GM12878 (cell line): ENCODE results near the gene PEAR1. TPM values are rescaled to one million over a fixed set of nuclear protein-coding genes. Genes with fewer than 3 reads are reported as not detected.

ENCODE experiments used
- ATAC-seq: fragments of 200-7000 bp; cut with Tn5 transposase; 3 replicates; pipeline ENCODE4 v1.9.1; 2020; ENCODE audit warnings: mild to moderate bottlenecking, moderate library complexity
- BruUV-seq: library from RNA; stranded (reverse); fragments of 400-500 nt; replicated peaks from 2 replicates; lab custom pipeline; 2021; lab: Mats Ljungman, UMichigan
- CTCF ChIA-PET: fragments of 300-600 bp; sonication (Branson Sonifier 250); formaldehyde crosslinking; extraction: SDS; loops from one replicate; lab custom pipeline; 2021; ENCODE audit warnings: inconsistent platforms; lab: Yijun Ruan, JAX
- POLR2A ChIA-PET: fragments of 350-600 bp; formaldehyde crosslinking; extraction: SDS; loops from one replicate; lab custom pipeline; 2021; ENCODE audit warnings: inconsistent platforms; lab: Charles Lee
- RAD21 ChIA-PET: fragments of 300-600 bp; sonication (Branson Sonifier 250); formaldehyde crosslinking; loops from one replicate; lab custom pipeline; 2023; ENCODE audit warnings: antibody characterized with exemption; ENCODE audit not compliant: unreplicated experiment; lab: Charles Lee
- SMC1A ChIA-PET: fragments of 300-600 bp; sonication (Branson Sonifier 250); formaldehyde crosslinking; loops from one replicate; lab custom pipeline; 2023; ENCODE audit not compliant: unreplicated experiment, uncharacterized antibody; lab: Charles Lee
- DNase-seq: peaks from one replicate; pipeline ENCODE4 v3.0.0-alpha.2; 2011; ENCODE audit warnings: low read depth, low spot score
- FAIRE-seq: peaks from 3 replicates; lab custom pipeline; 2011; peaks lifted over from hg19 to GRCh38; lab: Jason Lieb, UNC
- H2AFZ ChIP-seq: 2 replicates; pipeline ENCODE4 v1.6.0; 2011; ENCODE audit warnings: low read depth, low read length, control low read depth; ENCODE audit not compliant: control insufficient read depth
- H3K27ac ChIP-seq: 2 replicates; pipeline ENCODE4 v1.5.1; 2011; ENCODE audit warnings: control low read depth; ENCODE audit not compliant: control insufficient read depth, insufficient read depth
- H3K27me3 ChIP-seq, 2 experiments: replicated peaks in 1 of 2; 2 replicates each; pipeline versions ENCODE4 v1.6.0 to v1.6.1; 2011; ENCODE audit warnings: low read length in 1 of 2; ENCODE audit not compliant: control insufficient read depth in 2 of 2, insufficient read depth in 2 of 2
- H3K36me3 ChIP-seq, 2 experiments: 2 replicates each; pipeline ENCODE4 v1.5.1; 2011; ENCODE audit warnings: low read length in 1 of 2; ENCODE audit not compliant: control insufficient read depth in 2 of 2, insufficient read depth in 2 of 2
- H3K4me1 ChIP-seq: 2 replicates; pipeline ENCODE4 v1.6.1; 2011; ENCODE audit warnings: mild to moderate bottlenecking, low read length, moderate library complexity, mixed read lengths; ENCODE audit not compliant: control insufficient read depth, insufficient read depth
- H3K4me2 ChIP-seq: 2 replicates; pipeline ENCODE4 v1.6.0; 2011; ENCODE audit warnings: control low read depth; ENCODE audit not compliant: control insufficient read depth, insufficient read depth
- H3K4me3 ChIP-seq: fragments of 200-600 bp; sonication (generic); 2 replicates; pipeline ENCODE4 v1.5.1; 2016
- H3K79me2 ChIP-seq: 2 replicates; pipeline ENCODE4 v1.6.0; 2011; ENCODE audit warnings: low read length; ENCODE audit not compliant: control insufficient read depth, insufficient read depth
- H3K9ac ChIP-seq: 2 replicates; pipeline ENCODE4 v1.8.0; 2011; ENCODE audit warnings: low read length, control low read depth, mixed read lengths; ENCODE audit not compliant: control insufficient read depth, insufficient read depth
- H3K9me3 ChIP-seq: replicated peaks from 3 replicates; pipeline ENCODE4 v1.5.1; 2011; ENCODE audit warnings: mild to moderate bottlenecking, low read length; ENCODE audit not compliant: control insufficient read depth, insufficient read depth
- H4K20me1 ChIP-seq: 2 replicates; pipeline ENCODE4 v1.6.0; 2011; ENCODE audit not compliant: control insufficient read depth, insufficient read depth
- CTCF ChIP-seq, 3 experiments: IDR thresholded peaks in 2 of 3; conservative IDR thresholded peaks in 1 of 3; 2 replicates each; pipeline ENCODE4 v1.5.1; 2011; ENCODE audit warnings: low read depth in 3 of 3, low read length in 3 of 3, mild to moderate bottlenecking in 3 of 3, control low read depth in 2 of 3, moderate library complexity in 2 of 3, inconsistent platforms in 1 of 3, mixed read lengths in 1 of 3; ENCODE audit not compliant: control insufficient read depth in 2 of 3, insufficient read depth in 1 of 3; ENCODE audit errors: extremely low read depth in 1 of 3
- E2F8 ChIP-seq: fragments of 450-650 bp; IDR thresholded peaks from 2 replicates; pipeline ENCODE4 v1.6.1; 2018; ENCODE audit warnings: mild to moderate bottlenecking, low read depth, moderate library complexity; ENCODE audit not compliant: partially characterized antibody
- EZH2 ChIP-seq: IDR thresholded peaks from 2 replicates; pipeline ENCODE4 v1.6.1; 2012; ENCODE audit warnings: low read depth, mild to moderate bottlenecking, control low read depth, inconsistent platforms, low read length, borderline replicate concordance; ENCODE audit not compliant: control insufficient read depth
- MTA2 ChIP-seq: fragments of 450-650 bp; IDR thresholded peaks from 2 replicates; pipeline ENCODE4 v1.6.1; 2016; ENCODE audit warnings: low read depth, mild to moderate bottlenecking, moderate library complexity
- NFYB ChIP-seq: IDR thresholded peaks from 2 replicates; pipeline ENCODE4 v1.6.1; 2011; ENCODE audit warnings: low read depth, mild to moderate bottlenecking, low read length, improper control_type of control experiment, moderate library complexity; ENCODE audit not compliant: insufficient read depth
- NR2C1 ChIP-seq: fragments of 450-650 bp; IDR thresholded peaks from 2 replicates; pipeline ENCODE4 v1.6.1; 2017; ENCODE audit warnings: antibody characterized with exemption, mild to moderate bottlenecking, moderate library complexity
- PML ChIP-seq: IDR thresholded peaks from 2 replicates; pipeline ENCODE4 v1.6.1; 2012; ENCODE audit warnings: low read length, inconsistent platforms
- POLR2A ChIP-seq: IDR thresholded peaks from 2 replicates; pipeline ENCODE4 v1.6.1; 2011; ENCODE audit warnings: low read depth, mild to moderate bottlenecking, low read length
- RAD21 ChIP-seq: IDR thresholded peaks from 2 replicates; pipeline ENCODE4 v1.6.1; 2011; ENCODE audit warnings: mild to moderate bottlenecking, low read depth, low read length, moderate library complexity; ENCODE audit not compliant: insufficient read depth
- RUNX3 ChIP-seq: IDR thresholded peaks from 2 replicates; pipeline ENCODE4 v1.6.1; 2012; ENCODE audit warnings: low read length, inconsistent platforms
- SUZ12 ChIP-seq: fragments of 200-600 bp; sonication (generic); IDR thresholded peaks from one replicate; pipeline ENCODE4 v1.6.1; 2018; ENCODE audit warnings: antibody characterized with exemption, mild to moderate bottlenecking; ENCODE audit not compliant: unreplicated experiment
- TAF1 ChIP-seq: IDR thresholded peaks from 2 replicates; pipeline ENCODE4 v1.6.1; 2011; ENCODE audit warnings: mild to moderate bottlenecking, low read depth, low read length, borderline replicate concordance
- WRNIP1 ChIP-seq: IDR thresholded peaks from 2 replicates; pipeline ENCODE4 v1.6.1; 2011; ENCODE audit warnings: low read depth, low read length, improper control_type of control experiment, borderline replicate concordance
- WGBS: methylation state at CpG from one replicate; pipeline ENCODE4 v1.1.6; 2016; ENCODE audit warnings: low lambda C conversion rate; ENCODE audit not compliant: insufficient replicate concordance, insufficient coverage; ENCODE audit errors: missing lambda C conversion rate; 5-methylcytosine and 5-hydroxymethylcytosine counted together
- in situ Hi-C: fragments of 300-500 bp; cut with MboI; formaldehyde crosslinking; loops from 9 replicates; pipeline ENCODE4 v1.14.3; 2018; ENCODE audit warnings: mixed read lengths
- intact Hi-C: fragments of 100-400 bp; cut with micrococcal nuclease; formaldehyde crosslinking; loops from one replicate; pipeline ENCODE4 v1.14.2; 2022; ENCODE audit not compliant: unreplicated experiment
- polyA plus RNA-seq, 11 experiments: library from polyadenylated mRNA; depleted of rRNA in 4 of 11; unstranded in 6 of 11; stranded (reverse) in 5 of 11; fragments of >200 nt; fragmentation: Nextera tagmentation in 4 of 11; fragmentation: Illumina TruSeq in 1 of 11; extraction: Ambion mirVana in 4 of 11; extraction: Trizol in 1 of 11; gene quantifications; 1 replicate in 1 of 11; 2 replicates in 10 of 11; pipeline versions ENCODE4 v1.2.1 to v1.2.3, GENCODE V29; 2011 to 2016; ENCODE audit warnings: inconsistent platforms in 2 of 11, missing spikeins in 2 of 11, low read depth in 1 of 11
- total RNA-seq, 4 experiments: library from RNA; depleted of rRNA in 3 of 4; stranded (reverse); fragments of >200 nt in 3 of 4; fragmentation: Illumina TruSeq in 1 of 4; extraction: Trizol in 1 of 4; gene quantifications; 2 replicates each; pipeline versions ENCODE4 v1.2.1 to v1.2.3, GENCODE V29; 2013 to 2021
- TF ChIP-seq, protein P1 (sequence below): fragments of 450-650 bp; IDR thresholded peaks from 2 replicates; pipeline ENCODE4 v1.6.1; 2017; ENCODE audit warnings: mild to moderate bottlenecking

The PEAR1 gene
- total and polyA plus RNA-seq, 10 of the 15 experiments (the other 5 are each of a cell fraction or from before 2014, with no cell fraction given), result not detected

DNA sequence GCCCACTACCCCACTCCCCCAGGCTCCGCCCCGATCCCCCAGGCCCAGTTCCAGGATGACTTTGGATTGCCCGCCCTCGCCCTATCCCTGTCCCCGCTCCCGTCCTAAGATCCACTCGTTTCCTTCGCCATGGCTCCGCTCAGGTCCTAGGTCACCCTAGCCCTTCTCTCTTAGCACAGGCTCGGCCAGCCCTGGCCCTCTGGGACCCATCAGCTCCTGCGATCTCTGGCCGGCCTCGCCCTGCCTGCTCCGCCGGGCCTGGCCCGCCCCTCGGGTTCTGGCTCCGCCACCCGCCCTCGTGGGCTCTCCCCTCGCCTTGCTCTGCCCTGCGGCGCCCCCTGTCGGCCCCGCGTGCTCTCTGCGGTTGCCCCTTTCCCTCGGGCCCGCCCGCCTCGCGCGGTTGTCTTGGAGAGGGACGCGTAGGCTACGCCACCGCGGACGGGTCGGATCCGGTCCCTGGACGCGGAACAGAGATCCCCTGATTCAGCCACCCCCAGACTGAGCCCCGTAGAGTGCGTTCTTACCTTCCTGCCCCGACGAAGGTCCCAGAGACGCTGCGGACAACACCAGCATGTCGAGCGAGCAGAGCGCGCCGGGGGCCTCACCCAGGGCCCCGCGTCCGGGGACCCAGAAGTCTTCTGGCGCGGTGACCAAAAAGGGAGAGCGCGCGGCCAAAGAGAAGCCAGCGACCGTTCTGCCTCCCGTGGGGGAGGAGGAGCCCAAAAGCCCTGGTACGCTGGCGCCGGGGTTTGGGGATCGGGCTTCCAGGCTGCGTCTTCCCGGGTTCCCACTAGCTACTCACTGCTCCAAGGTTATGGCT, 26.9 kb downstream of the PEAR1 start, which contains the start of gene LRRC71:
Gene LRRC71, plus strand, starts transcription at position 400 of the 820 bp plus-strand sequence. Its CDS starts 172 bp downstream, at position 572.
- H3K79me2 ChIP-seq, result no peaks in the 10 kb centered on the region
- H4K20me1 ChIP-seq, result no peaks in the 10 kb centered on the region
- WGBS, result 20% methylated on average over 66 of the region's 71 CpGs
- FAIRE-seq (no peak), DNase-seq (no peak), ATAC-seq (peak; percentile 90)
- H3K4me3 ChIP-seq, result no peak within 1 kb of the TSS
- intact Hi-C loops, result no loop called here
- H3K4me2 ChIP-seq, result no peak within 1 kb of the TSS
- POLR2A ChIA-PET, result no interaction called here
- SMC1A ChIA-PET, result no interaction called here
- RAD21 ChIA-PET, result no interaction called here
- H3K9ac ChIP-seq, result no peak within 1 kb of the TSS
- peaks cover 19% of the 10 kb centered on the region in 2 experiments for H3K27me3 ChIP-seq
- CTCF ChIA-PET, result interaction anchor here (1.1 to 1.7 kb wide), 2 partner anchors 8 to 154 kb away, joined by 3 to 4 read pairs; no protein-coding TSS in a partner anchor
- no peak within 1 kb of the TSS for H2AFZ ChIP-seq
- no TSS peak for BruUV-seq
- TF ChIP-seq CTCF (IDR thresholded peaks at IDR 0.05 in 2 of 3, conservative IDR thresholded peaks at IDR 0.05 in 1 of 3; ENCODE audit: control insufficient read depth in 2 of 3, extremely low read depth in 1 of 3, insufficient read depth in 1 of 3, low read depth in 3 of 3, low read length in 3 of 3) (peak; percentile 35 to 52 (median 41); a peak in 5 of 6 replicates), SUZ12 (no peak), POLR2A (no peak), PML (no peak), RAD21 (peak; percentile 24; the same call in 1 of the 2 replicates), E2F8 (no peak), EZH2 (no peak), NR2C1 (no peak), RUNX3 (peak; percentile 31; the same call in 1 of the 2 replicates), WRNIP1 (no peak), MTA2 (no peak), NFYB (no peak), TAF1 (no peak)
- TF ChIP-seq, protein P1, sequence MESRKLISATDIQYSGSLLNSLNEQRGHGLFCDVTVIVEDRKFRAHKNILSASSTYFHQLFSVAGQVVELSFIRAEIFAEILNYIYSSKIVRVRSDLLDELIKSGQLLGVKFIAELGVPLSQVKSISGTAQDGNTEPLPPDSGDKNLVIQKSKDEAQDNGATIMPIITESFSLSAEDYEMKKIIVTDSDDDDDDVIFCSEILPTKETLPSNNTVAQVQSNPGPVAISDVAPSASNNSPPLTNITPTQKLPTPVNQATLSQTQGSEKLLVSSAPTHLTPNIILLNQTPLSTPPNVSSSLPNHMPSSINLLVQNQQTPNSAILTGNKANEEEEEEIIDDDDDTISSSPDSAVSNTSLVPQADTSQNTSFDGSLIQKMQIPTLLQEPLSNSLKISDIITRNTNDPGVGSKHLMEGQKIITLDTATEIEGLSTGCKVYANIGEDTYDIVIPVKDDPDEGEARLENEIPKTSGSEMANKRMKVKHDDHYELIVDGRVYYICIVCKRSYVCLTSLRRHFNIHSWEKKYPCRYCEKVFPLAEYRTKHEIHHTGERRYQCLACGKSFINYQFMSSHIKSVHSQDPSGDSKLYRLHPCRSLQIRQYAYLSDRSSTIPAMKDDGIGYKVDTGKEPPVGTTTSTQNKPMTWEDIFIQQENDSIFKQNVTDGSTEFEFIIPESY, result no peak
- H3K9me3 ChIP-seq, result no peaks in the 10 kb centered on the region
- in situ Hi-C loops, result no loop called here
- no peaks in the 10 kb centered on the region for H3K36me3 ChIP-seq
- H3K4me1 ChIP-seq, result no peaks in the 10 kb centered on the region
- H3K27ac ChIP-seq, result no peak within 1 kb of the TSS
